Progenitor cell of endocrine pancreas (in vitro differentiated cells): ENCODE measurements around the gene NRCAM. TPM values are rescaled to one million over a fixed set of nuclear protein-coding genes. Genes with fewer than 3 reads are reported as not detected.

Source experiments
- DNase-seq: peaks from one replicate; pipeline ENCODE4 v3.0.0; 2021; ENCODE audit warnings: low spot score; ENCODE audit not compliant: unreplicated experiment
- H3K27ac Mint-ChIP-seq: 2 replicates; pipeline ENCODE4 v1.8.0; 2021; ENCODE audit warnings: mild to moderate bottlenecking, moderate library complexity, mixed read lengths
- H3K27me3 Mint-ChIP-seq: 2 replicates; pipeline ENCODE4 v1.8.0; 2021; ENCODE audit warnings: mixed read lengths
- H3K36me3 Mint-ChIP-seq: 2 replicates; pipeline ENCODE4 v1.8.0; 2022; ENCODE audit warnings: mixed read lengths; ENCODE audit not compliant: insufficient read depth
- H3K4me1 Mint-ChIP-seq: 2 replicates; pipeline ENCODE4 v1.8.0; 2021; ENCODE audit warnings: low read depth, mixed read lengths
- H3K4me3 Mint-ChIP-seq: 2 replicates; pipeline ENCODE4 v1.8.0; 2021; ENCODE audit warnings: low read depth, mild to moderate bottlenecking, moderate library complexity, mixed read lengths
- H3K9me3 Mint-ChIP-seq: 2 replicates; pipeline ENCODE4 v1.8.0; 2021; ENCODE audit warnings: low read depth, mixed read lengths
- CTCF ChIP-seq: fragments of 200-600 bp; sonication (generic); IDR thresholded peaks from one replicate; pipeline ENCODE4 v1.5.0; 2021; ENCODE audit warnings: antibody characterized with exemption, mild to moderate bottlenecking; ENCODE audit not compliant: unreplicated experiment
- total RNA-seq: library from RNA; stranded (reverse); gene quantifications from 2 replicates; pipeline ENCODE4 v1.2.1, GENCODE V29; 2021

Gene NRCAM
- total RNA-seq, 1 donor from 2014 or later = 19.9 TPM

GRCh38 chr7:108406222-108406890 is 49.9 kb downstream of the NRCAM start:
- Mint-ChIP-seq H3K36me3 (no peaks in the 10 kb centered on the region), H3K27ac (no peak overlapping the region), H3K27me3 (no peaks in the 10 kb centered on the region), H3K4me1 (peaks cover 5% of the 10 kb centered on the region), H3K4me3 (no peak overlapping the region), H3K9me3 (no peaks in the 10 kb centered on the region)
- DNase-seq = no peak
- no peak for TF ChIP-seq CTCF

GRCh38 chr7:108404509-108405420 is 51.5 kb downstream of the NRCAM start:
- Mint-ChIP-seq H3K27me3 (no peaks in the 10 kb centered on the region), H3K4me3 (no peak overlapping the region), H3K36me3 (no peaks in the 10 kb centered on the region), H3K4me1 (peaks cover 7% of the 10 kb centered on the region), H3K9me3 (no peaks in the 10 kb centered on the region), H3K27ac (no peak overlapping the region)
- no peak for TF ChIP-seq CTCF
- no peak for DNase-seq

- TF ChIP-seq CTCF = no peak
- Mint-ChIP-seq H3K36me3 (no peaks in the 10 kb centered on the region), H3K4me1 (peaks cover 10% of the 10 kb centered on the region), H3K27ac (no peak overlapping the region), H3K27me3 (no peaks in the 10 kb centered on the region), H3K4me3 (no peak overlapping the region), H3K9me3 (no peaks in the 10 kb centered on the region)
- DNase-seq = no peak
These were observed 52.5 kb downstream of the NRCAM start for GRCh38 chr7:108403597-108404217.

GRCh38 chr7:108402865-108403264 is 53.4 kb downstream of the NRCAM start:
- Mint-ChIP-seq H3K27ac (no peak overlapping the region), H3K27me3 (no peaks in the 10 kb centered on the region), H3K36me3 (no peaks in the 10 kb centered on the region), H3K4me3 (no peak overlapping the region), H3K4me1 (peaks cover 10% of the 10 kb centered on the region), H3K9me3 (no peaks in the 10 kb centered on the region)
- TF ChIP-seq CTCF = no peak
- DNase-seq = no peak

- Mint-ChIP-seq H3K27me3 (no peaks in the 10 kb centered on the region), H3K9me3 (peaks cover 4% of the 10 kb centered on the region), H3K27ac (no peak overlapping the region), H3K36me3 (peaks cover 9% of the 10 kb centered on the region), H3K4me1 (peaks cover 16% of the 10 kb centered on the region), H3K4me3 (no peak overlapping the region)
- no peak for DNase-seq
- TF ChIP-seq CTCF = no peak
These were observed 60.2 kb downstream of the NRCAM start for GRCh38 chr7:108396080-108396479.
